Measurements from ENCODE around the gene ANK2. TPM values are rescaled to one million over a fixed set of nuclear protein-coding genes. Genes with fewer than 3 reads are reported as not detected.

The ANK2 gene
- total RNA-seq, 2 donors from 2014 or later = 70.0 to 124 TPM

DNA sequence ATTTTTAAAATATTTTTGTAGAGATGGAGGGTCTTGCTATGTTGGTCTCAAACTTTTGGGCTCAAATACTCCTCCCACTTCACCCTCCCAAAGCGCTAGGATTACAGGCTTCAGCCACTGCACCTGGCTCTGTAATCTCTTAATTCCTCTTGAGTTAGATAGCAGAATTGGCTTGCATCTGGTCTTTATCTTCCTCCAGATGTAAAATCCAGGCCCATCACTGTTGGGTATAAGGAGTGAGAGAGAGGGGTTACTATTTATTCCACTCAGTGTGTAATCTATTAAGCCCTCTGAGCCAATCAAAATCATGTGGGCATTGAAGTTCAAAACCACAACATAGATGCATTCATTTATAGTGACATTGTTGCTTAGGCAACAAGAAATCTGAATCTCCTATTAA lies 33.9 kb downstream of the ANK2 start:
- Histone ChIP-seq H3K27me3 (ENCODE audit: control insufficient read depth, insufficient read depth, low read length, poor library complexity, severe bottlenecking) (no peaks in the 10 kb centered on the region), H3K9ac (ENCODE audit: extremely low read depth, low read length, poor library complexity, severe bottlenecking) (no peak overlapping the region), H3K4me1 (ENCODE audit: control insufficient read depth, insufficient read depth, low read length) (peaks cover 4% of the 10 kb centered on the region), H3K4me3 (ENCODE audit: low read length) (no peak overlapping the region), H3K36me3 (ENCODE audit: control insufficient read depth, insufficient read depth, low read length) (no peaks in the 10 kb centered on the region), H3K27ac (ENCODE audit: low read depth, low read length) (no peak overlapping the region), H3K9me3 (ENCODE audit: control insufficient read depth, low read length) (no peaks in the 10 kb centered on the region)
- DNase-seq = no peak
- Mint-ChIP-seq H3K27me3 (ENCODE audit: insufficient read depth) (no peaks in the 10 kb centered on the region), H3K9me3 (no peaks in the 10 kb centered on the region), H3K4me3 (no peak overlapping the region), H3K36me3 (ENCODE audit: low read depth) (peaks cover 8% of the 10 kb centered on the region), H3K27ac (no peak overlapping the region), H3K4me1 (peaks cover 23% of the 10 kb centered on the region)
- no peak for TF ChIP-seq CTCF (conservative IDR thresholded peaks at IDR 0.05)
- WGBS, 2 experiments (ENCODE audit: insufficient coverage in 1 of 2, insufficient read length in 1 of 2) = 100% methylated on average over 1 of the region's 1 CpG; no CpG with 5 or more reads in 1 of the 2 experiments

GRCh38 chr4:113086172-113086695 lies 36.8 kb downstream of the ANK2 start:
- no peak overlapping the region for H3K27ac Mint-ChIP-seq
- H3K27me3 Mint-ChIP-seq (ENCODE audit: insufficient read depth) = no peaks in the 10 kb centered on the region
- Histone ChIP-seq H3K4me3 (ENCODE audit: low read length) (no peak overlapping the region), H3K9ac (ENCODE audit: extremely low read depth, low read length, poor library complexity, severe bottlenecking) (no peak overlapping the region), H3K4me1 (ENCODE audit: control insufficient read depth, insufficient read depth, low read length) (peaks cover 7% of the 10 kb centered on the region), H3K36me3 (ENCODE audit: control insufficient read depth, insufficient read depth, low read length) (no peaks in the 10 kb centered on the region), H3K27ac (ENCODE audit: low read depth, low read length) (no peak overlapping the region), H3K9me3 (ENCODE audit: control insufficient read depth, low read length) (no peaks in the 10 kb centered on the region), H3K27me3 (ENCODE audit: control insufficient read depth, insufficient read depth, low read length, poor library complexity, severe bottlenecking) (no peaks in the 10 kb centered on the region)
- peaks cover 18% of the 10 kb centered on the region for H3K4me1 Mint-ChIP-seq
- no peak overlapping the region for H3K4me3 Mint-ChIP-seq
- no peaks in the 10 kb centered on the region for H3K9me3 Mint-ChIP-seq
- no peak for DNase-seq
- H3K36me3 Mint-ChIP-seq (ENCODE audit: low read depth) = peaks cover 7% of the 10 kb centered on the region
- TF ChIP-seq CTCF (conservative IDR thresholded peaks at IDR 0.05) = no peak
- 71 to 80% methylated on average over 1 to 2 of the region's 2 CpGs for whole genome bisulfite sequencing, 2 experiments (ENCODE audit: insufficient coverage in 1 of 2, insufficient read length in 1 of 2)

DNA sequence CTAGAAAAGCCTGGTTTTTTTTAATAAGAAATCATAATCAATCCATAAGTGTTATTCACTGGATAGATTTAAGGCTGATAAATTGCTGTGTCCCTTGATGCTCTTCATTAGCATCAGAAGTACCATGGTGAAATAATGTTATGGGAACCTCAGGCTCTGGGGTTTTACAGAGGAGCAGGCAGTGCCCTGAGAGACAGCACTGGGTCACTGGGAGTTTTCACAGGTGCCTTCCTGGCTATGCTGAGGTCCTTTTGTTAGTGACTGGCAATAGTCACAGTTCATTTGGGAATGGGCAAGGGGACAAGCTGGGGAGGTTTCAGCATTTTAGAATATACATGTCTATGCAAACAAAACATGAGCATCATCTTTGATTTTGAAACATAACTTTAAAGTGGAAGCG lies 38.6 kb downstream of the ANK2 start:
- Histone ChIP-seq H3K9me3 (ENCODE audit: control insufficient read depth, low read length) (no peaks in the 10 kb centered on the region), H3K27ac (ENCODE audit: low read depth, low read length) (no peak overlapping the region), H3K4me3 (ENCODE audit: low read length) (no peak overlapping the region), H3K9ac (ENCODE audit: extremely low read depth, low read length, poor library complexity, severe bottlenecking) (no peak overlapping the region), H3K4me1 (ENCODE audit: control insufficient read depth, insufficient read depth, low read length) (peaks cover 7% of the 10 kb centered on the region), H3K36me3 (ENCODE audit: control insufficient read depth, insufficient read depth, low read length) (no peaks in the 10 kb centered on the region), H3K27me3 (ENCODE audit: control insufficient read depth, insufficient read depth, low read length, poor library complexity, severe bottlenecking) (no peaks in the 10 kb centered on the region)
- H3K27ac Mint-ChIP-seq = no peak overlapping the region
- H3K27me3 Mint-ChIP-seq (ENCODE audit: insufficient read depth) = no peaks in the 10 kb centered on the region
- H3K9me3 Mint-ChIP-seq = no peaks in the 10 kb centered on the region
- H3K4me3 Mint-ChIP-seq = no peak overlapping the region
- H3K4me1 Mint-ChIP-seq = peaks cover 18% of the 10 kb centered on the region
- no peak for TF ChIP-seq CTCF (conservative IDR thresholded peaks at IDR 0.05)
- DNase-seq = no peak
- H3K36me3 Mint-ChIP-seq (ENCODE audit: low read depth) = peaks cover 5% of the 10 kb centered on the region
- WGBS, 2 experiments (ENCODE audit: insufficient coverage in 1 of 2, insufficient read length in 1 of 2) = 100% methylated on average over 1 of the region's 1 CpG

Data from endodermal cell (in vitro differentiated cells).